Ishikawa (cell line): ENCODE data around the gene GABPB2.
A peak's percentile ranks its signal among the peaks of the same experiment; 100 is the strongest.

Source experiments
- CEBPB ChIP-seq: IDR thresholded peaks from 2 replicates; pipeline ENCODE4 v1.6.1; 2012
- CREB1 ChIP-seq: IDR thresholded peaks from 2 replicates; pipeline ENCODE4 v1.6.1; 2012; ENCODE audit warnings: low read depth
- EGR1 ChIP-seq: IDR thresholded peaks from 2 replicates; pipeline ENCODE4 v1.6.1; 2012
- EP300 ChIP-seq: IDR thresholded peaks from 2 replicates; pipeline ENCODE4 v1.6.1; 2012; ENCODE audit warnings: borderline replicate concordance
- FOXM1 ChIP-seq: IDR thresholded peaks from 2 replicates; pipeline ENCODE4 v1.6.1; 2012; ENCODE audit warnings: low read depth, borderline replicate concordance
- NFIC ChIP-seq: IDR thresholded peaks from 2 replicates; pipeline ENCODE4 v1.6.1; 2012
- RAD21 ChIP-seq: IDR thresholded peaks from 2 replicates; pipeline ENCODE4 v1.6.1; 2012; ENCODE audit warnings: low read depth
- TAF1 ChIP-seq: IDR thresholded peaks from 2 replicates; pipeline ENCODE4 v1.6.1; 2012; ENCODE audit warnings: low read depth, mild to moderate bottlenecking
- TCF12 ChIP-seq: IDR thresholded peaks from 2 replicates; pipeline ENCODE4 v1.6.1; 2012; ENCODE audit warnings: low read depth
- TEAD4 ChIP-seq: IDR thresholded peaks from 2 replicates; pipeline ENCODE4 v1.6.1; 2012
- YY1 ChIP-seq: IDR thresholded peaks from 2 replicates; pipeline ENCODE4 v1.6.1; 2012; ENCODE audit warnings: low read depth
- ZBTB7A ChIP-seq: IDR thresholded peaks from 2 replicates; pipeline ENCODE4 v1.6.1; 2012; ENCODE audit warnings: low read depth
- TF ChIP-seq, protein P1 (sequence below): IDR thresholded peaks from 2 replicates; pipeline ENCODE4 v1.6.1; 2012
- TF ChIP-seq, protein P2 (sequence below): IDR thresholded peaks from 2 replicates; pipeline ENCODE4 v1.6.1; 2012; ENCODE audit warnings: low read depth, mild to moderate bottlenecking
- TF ChIP-seq, protein P3 (sequence below): IDR thresholded peaks from 2 replicates; pipeline ENCODE4 v1.6.1; 2012

GABPB2 gene

DNA sequence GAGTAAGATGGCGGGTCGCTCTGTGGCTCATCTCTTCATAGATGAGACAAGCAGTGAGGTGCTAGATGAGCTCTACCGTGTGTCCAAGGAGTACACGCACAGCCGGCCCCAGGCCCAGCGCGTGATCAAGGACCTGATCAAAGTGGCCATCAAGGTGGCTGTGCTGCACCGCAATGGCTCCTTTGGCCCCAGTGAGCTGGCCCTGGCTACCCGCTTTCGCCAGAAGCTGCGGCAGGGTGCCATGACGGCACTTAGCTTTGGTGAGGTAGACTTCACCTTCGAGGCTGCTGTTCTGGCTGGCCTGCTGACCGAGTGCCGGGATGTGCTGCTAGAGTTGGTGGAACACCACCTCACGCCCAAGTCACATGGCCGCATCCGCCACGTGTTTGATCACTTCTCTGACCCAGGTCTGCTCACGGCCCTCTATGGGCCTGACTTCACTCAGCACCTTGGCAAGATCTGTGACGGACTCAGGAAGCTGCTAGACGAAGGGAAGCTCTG lies 88.2 kb downstream of the GABPB2 start:
- TF ChIP-seq TAF1 (no peak), EP300 (no peak), YY1 (no peak), ZBTB7A (no peak), TCF12 (no peak), NFIC (no peak), CREB1 (no peak)
- TF ChIP-seq, protein P1, sequence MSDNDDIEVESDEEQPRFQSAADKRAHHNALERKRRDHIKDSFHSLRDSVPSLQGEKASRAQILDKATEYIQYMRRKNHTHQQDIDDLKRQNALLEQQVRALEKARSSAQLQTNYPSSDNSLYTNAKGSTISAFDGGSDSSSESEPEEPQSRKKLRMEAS, result no peak
- TF ChIP-seq, protein P2, sequence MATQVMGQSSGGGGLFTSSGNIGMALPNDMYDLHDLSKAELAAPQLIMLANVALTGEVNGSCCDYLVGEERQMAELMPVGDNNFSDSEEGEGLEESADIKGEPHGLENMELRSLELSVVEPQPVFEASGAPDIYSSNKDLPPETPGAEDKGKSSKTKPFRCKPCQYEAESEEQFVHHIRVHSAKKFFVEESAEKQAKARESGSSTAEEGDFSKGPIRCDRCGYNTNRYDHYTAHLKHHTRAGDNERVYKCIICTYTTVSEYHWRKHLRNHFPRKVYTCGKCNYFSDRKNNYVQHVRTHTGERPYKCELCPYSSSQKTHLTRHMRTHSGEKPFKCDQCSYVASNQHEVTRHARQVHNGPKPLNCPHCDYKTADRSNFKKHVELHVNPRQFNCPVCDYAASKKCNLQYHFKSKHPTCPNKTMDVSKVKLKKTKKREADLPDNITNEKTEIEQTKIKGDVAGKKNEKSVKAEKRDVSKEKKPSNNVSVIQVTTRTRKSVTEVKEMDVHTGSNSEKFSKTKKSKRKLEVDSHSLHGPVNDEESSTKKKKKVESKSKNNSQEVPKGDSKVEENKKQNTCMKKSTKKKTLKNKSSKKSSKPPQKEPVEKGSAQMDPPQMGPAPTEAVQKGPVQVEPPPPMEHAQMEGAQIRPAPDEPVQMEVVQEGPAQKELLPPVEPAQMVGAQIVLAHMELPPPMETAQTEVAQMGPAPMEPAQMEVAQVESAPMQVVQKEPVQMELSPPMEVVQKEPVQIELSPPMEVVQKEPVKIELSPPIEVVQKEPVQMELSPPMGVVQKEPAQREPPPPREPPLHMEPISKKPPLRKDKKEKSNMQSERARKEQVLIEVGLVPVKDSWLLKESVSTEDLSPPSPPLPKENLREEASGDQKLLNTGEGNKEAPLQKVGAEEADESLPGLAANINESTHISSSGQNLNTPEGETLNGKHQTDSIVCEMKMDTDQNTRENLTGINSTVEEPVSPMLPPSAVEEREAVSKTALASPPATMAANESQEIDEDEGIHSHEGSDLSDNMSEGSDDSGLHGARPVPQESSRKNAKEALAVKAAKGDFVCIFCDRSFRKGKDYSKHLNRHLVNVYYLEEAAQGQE, result no peak

DNA sequence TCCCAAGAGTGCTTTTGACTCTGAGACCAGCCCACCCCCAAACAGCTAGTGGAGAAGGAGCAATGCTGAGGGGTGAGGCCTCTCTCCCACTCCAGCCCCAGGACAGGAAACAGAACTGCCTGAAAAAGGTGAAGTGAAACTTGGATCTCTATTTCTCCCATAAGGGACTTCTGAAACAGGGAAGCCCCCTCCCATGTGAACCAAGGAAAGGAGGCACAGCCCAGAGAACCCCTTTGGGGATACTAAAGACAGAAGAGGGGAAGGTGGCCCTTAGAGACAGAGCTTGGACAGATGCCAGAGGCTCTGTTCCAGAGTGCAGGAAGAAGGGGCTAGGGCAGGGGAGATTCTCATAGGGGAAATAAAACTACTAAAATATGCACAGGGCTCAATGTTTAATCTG lies 88.8 kb downstream of the GABPB2 start:
- TF ChIP-seq CEBPB, result no peak
- no peak for TF ChIP-seq FOXM1
- no peak for TF ChIP-seq CREB1
- no peak for TF ChIP-seq ZBTB7A
- TF ChIP-seq RAD21, result no peak
- no peak for TF ChIP-seq TCF12
- TF ChIP-seq EGR1, result no peak
- TF ChIP-seq, protein P1, result no peak
- no peak for TF ChIP-seq EP300
- TF ChIP-seq TAF1, result no peak
- no peak for TF ChIP-seq TEAD4
- TF ChIP-seq YY1, result no peak
- no peak for TF ChIP-seq NFIC
- TF ChIP-seq, protein P3, sequence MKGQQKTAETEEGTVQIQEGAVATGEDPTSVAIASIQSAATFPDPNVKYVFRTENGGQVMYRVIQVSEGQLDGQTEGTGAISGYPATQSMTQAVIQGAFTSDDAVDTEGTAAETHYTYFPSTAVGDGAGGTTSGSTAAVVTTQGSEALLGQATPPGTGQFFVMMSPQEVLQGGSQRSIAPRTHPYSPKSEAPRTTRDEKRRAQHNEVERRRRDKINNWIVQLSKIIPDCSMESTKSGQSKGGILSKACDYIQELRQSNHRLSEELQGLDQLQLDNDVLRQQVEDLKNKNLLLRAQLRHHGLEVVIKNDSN, result no peak
- TF ChIP-seq, protein P2, result no peak

DNA sequence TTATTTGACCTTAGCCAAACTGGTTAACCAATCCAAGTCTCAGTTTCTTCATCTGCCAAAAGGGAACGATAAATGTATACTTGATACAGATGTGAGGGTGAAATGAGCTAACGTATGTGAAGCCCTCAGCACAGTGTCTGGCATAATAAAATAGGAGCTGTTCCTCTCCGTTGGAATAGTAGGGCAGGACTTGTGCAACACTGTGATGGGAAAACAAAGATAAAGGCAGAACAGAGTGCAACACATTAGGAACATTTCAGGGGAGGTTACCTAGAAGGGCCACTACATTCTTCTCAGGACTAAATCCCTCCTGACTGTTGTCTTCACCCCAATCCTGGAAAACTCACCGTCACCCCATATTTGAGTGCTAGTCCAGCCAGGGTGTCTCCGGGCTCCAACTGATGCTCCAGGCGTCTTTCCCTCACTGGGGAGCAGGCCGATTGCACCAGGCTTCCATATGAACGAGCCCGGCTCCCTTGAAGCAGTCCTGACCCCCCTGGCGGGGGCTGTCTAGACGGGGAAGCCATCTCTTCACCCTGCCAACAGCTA lies 94.2 kb downstream of the GABPB2 start:
- TF ChIP-seq NFIC (no peak), CEBPB (no peak), FOXM1 (no peak), RAD21 (no peak), TAF1 (no peak), ZBTB7A (no peak)
- TF ChIP-seq, protein P3, result no peak

DNA sequence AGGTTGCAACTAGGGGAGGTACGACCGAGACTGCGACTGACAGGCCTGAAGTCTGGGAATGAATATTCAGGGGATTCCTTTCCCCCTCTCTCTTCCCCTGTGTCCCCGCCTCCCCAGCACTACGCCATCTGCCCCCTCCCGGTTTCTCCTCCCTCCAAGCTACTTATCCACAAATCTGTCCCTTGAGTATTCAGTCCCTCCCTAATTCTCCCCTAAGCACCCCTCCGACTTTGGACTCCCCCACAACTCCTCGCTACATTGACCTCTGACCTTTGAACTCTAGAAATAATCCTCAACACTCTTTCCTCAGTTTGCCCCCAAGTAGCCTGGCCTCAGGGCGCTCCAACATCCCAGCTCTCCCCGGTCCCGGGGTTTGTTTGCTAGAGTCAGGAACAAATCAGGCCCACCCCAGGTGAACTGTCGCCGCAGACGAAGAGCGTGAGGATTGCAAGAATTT lies 94.7 kb downstream of the GABPB2 start:
- no peak for TF ChIP-seq TCF12

DNA sequence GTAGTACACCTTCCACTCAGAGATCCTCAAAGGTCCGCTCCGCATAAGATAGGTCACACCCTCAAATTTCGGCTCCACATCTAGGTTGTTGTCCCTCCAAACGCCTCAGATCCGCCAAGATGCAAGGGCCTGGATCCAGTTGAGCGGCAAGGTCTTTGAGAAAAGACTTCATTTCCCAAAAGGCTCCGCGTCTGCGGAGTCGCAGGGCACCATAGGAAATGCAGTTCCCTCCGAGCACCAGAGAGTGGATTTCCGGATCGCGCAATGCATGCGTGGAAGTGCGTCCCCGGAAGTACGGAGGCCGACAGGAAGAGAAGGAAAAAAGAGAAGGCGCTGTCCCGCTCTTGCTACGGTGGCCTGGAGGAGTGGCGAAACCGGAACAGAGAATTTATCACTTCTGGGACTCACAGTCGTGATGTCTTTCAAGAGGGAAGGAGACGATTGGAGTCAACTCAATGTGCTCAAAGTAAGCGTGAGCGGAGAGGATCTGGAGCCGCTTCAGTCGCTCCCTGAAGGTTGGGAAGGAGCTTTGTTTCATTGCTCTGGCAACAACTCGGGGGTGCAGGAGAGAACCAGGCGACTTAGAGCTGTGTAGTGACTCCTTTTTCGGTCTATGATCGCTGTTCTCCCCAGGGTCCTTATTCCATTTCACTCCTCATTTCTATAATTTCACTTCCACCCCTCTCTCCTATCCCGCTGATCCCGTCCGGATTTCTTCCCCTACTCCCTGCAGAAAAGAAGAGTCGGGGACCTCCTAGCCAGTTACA lies 95.4 kb downstream of the GABPB2 start, which contains the start of the genes LYSMD1 and SCNM1:
TSS of gene LYSMD1 (minus strand) at position 165 of the 767 bp plus-strand sequence. CDS start 644 bp downstream, outside the sequence.
TSS of gene SCNM1 (plus strand) at position 407 of the 767 bp plus-strand sequence. CDS start at position 416, 9 bp downstream.
- no peak for TF ChIP-seq ZBTB7A
- TF ChIP-seq NFIC, result peak; percentile 10; the same call in 1 of the 2 replicates
- TF ChIP-seq, protein P3, result peak; percentile 53
- TF ChIP-seq FOXM1, result peak; percentile 59; the same call in 1 of the 2 replicates
- TF ChIP-seq CREB1, result peak; percentile 74
- TF ChIP-seq RAD21, result no peak
- TF ChIP-seq TEAD4, result peak; percentile 62
- TF ChIP-seq, protein P1, result peak; percentile 82
- peak; percentile 77 for TF ChIP-seq TCF12
- no peak for TF ChIP-seq YY1
- TF ChIP-seq CEBPB, result peak; percentile 48; the same call in 1 of the 2 replicates
- no peak; the same call in 1 of the 2 replicates for TF ChIP-seq EP300
- no peak for TF ChIP-seq EGR1
- peak; percentile 46; the same call in 1 of the 2 replicates for TF ChIP-seq TAF1
- TF ChIP-seq, protein P2, result peak; percentile 30; the same call in 1 of the 2 replicates
